ENCODE results near the gene CR1L.
"Not testable (repeated sequence)": the region's sequence is repeated elsewhere in the genome, so short reads cannot be mapped to it uniquely, and the experiment has no call there.

Gene CR1L

DNA sequence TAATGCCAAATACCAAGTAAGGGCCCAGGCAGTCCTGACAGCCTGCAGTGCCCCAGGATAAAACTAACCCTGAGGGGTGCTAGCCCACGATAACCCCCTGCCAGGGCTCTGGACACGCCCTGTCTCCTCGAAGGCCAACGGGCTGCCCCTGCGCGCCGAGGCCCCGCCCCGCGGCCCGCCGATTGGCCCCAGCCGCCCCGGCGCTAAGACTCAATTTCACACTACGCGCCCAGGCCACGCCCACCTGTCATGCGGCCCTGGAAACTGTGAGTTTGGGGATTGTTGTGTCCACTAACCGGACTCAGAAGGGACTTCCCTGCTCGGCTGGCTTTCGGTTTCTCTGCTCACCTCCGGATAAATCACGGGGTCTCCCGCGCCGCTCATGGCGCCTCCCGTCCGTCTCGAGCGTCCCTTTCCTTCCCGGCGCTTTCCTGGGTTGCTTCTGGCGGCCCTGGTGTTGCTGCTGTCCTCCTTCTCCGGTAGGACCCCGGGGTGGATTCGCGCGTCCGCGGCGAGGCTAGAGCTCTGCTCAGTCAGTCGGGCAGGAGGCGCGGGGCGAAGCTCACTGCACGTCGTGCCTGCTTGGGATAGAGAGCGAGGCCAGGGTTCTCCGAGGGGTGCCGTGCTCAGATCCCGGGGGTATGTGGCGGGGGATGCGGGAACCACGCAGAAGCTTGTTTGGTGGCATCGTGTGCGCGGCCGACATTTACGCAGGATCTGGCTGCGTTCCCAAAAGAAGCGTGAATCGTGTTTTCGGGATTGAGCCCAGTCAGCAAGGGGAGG, at the start of gene CR1L:
Gene CR1L, plus strand, starts transcription at position 282 of the 783 bp plus-strand sequence. Its CDS starts 101 bp downstream, at position 383.
- peaks cover 0 to 5% of the 10 kb centered on the region in 2 donors for H3K4me1 ChIP-seq (ENCODE audit: control insufficient read depth in 1 of 2, insufficient read depth in 2 of 2, low read length in 2 of 2)
- H3K27ac ChIP-seq (ENCODE audit: low read depth, low read length): no peak within 1 kb of the TSS
- no peaks in the 10 kb centered on the region for H3K36me3 ChIP-seq (ENCODE audit: control insufficient read depth in 1 of 2, insufficient read depth in 2 of 2, low read length in 2 of 2)
- H3K4me3 ChIP-seq (ENCODE audit: low read depth in 1 of 2, low read length in 2 of 2): peak within 1 kb of the TSS; percentile 69 to 76
- no peaks in the 10 kb centered on the region for H3K9me3 ChIP-seq (ENCODE audit: control insufficient read depth in 1 of 2, low read length in 2 of 2)
- H3K27me3 ChIP-seq (ENCODE audit: control insufficient read depth in 1 of 2, insufficient read depth in 2 of 2, low read length in 2 of 2): no peaks in the 10 kb centered on the region
- peak within 1 kb of the TSS in 1 of 2 donors; percentile 27 for H3K9ac ChIP-seq (ENCODE audit: low read depth in 1 of 2, low read length in 2 of 2)

DNA sequence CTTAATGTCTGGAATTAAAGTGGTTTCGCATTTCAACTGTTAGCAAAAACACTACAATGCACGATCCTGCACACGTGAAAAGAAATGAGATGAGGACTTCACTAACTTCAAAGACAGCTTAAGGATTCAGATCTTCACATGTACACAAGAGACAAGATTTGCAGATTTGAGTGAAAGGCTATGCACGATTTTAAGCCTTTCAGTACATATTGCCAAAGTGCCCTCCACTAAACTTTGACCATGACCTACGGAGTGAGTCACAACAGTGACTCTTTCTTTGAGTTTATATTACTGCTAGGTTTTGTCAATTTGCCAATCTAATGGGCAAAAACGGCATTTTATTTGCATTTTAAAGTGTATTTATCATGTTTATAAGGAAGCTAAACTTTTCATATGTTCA, 41.2 kb upstream of the CR1L start:
- Histone ChIP-seq H3K36me3 (ENCODE audit: control insufficient read depth in 1 of 2, insufficient read depth in 2 of 2, low read length in 2 of 2) (no peaks in the 10 kb centered on the region), H3K27ac (ENCODE audit: low read depth, low read length) (no peak overlapping the region), H3K27me3 (ENCODE audit: control insufficient read depth in 1 of 2, insufficient read depth in 2 of 2, low read length in 2 of 2) (peaks cover 0 to 4% of the 10 kb centered on the region in 2 donors), H3K4me1 (ENCODE audit: control insufficient read depth in 1 of 2, insufficient read depth in 2 of 2, low read length in 2 of 2) (no peaks in the 10 kb centered on the region), H3K4me3 (ENCODE audit: low read depth in 1 of 2, low read length in 2 of 2) (no peak overlapping the region), H3K9me3 (ENCODE audit: control insufficient read depth in 1 of 2, low read length in 2 of 2) (no peaks in the 10 kb centered on the region), H3K9ac (ENCODE audit: low read depth in 1 of 2, low read length in 2 of 2) (no peak overlapping the region)

DNA sequence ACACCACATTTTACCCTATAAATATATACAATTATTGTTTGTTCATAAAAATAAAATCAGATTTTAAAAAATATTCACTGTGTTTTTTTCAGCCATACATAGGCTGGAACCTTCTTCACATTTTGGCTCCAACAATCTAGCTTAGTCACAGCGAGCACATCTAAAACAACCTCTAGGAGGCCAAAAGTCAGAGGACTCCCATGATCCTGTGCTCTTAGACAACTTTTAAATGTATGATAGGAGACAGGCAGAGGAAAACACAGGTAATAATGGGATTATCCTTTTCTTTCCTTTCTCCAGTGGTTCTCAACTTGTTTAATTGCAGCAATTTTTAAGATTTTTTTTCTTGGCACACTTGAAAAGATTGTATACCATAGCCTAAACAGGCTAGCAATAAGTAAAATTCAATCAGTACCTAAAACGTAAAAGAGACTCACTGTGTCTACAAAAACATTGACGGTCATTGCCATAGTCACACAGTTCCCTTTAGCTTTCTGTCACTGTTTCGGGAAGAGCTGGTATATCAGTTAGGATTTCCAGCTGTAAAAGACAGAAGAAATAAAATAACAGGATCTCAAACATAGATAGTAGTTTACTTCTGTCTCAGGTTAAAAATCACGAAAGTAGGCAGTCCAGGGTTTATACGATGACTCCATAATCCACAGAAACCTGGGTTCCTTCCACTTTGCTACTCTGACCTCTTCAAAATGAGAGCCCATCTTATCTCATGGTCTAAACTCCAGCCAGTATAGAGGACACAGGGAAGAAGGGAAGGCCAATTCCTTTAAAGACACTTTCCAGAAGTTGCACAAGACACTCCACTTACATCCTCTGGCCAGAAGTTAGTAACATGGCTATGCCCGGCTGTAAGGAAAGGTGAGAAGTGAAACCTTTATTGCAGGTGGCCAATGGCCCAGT, 39.2 kb upstream of the CR1L start:
- H3K4me3 ChIP-seq (ENCODE audit: low read depth in 1 of 2, low read length in 2 of 2): no peak overlapping the region

DNA sequence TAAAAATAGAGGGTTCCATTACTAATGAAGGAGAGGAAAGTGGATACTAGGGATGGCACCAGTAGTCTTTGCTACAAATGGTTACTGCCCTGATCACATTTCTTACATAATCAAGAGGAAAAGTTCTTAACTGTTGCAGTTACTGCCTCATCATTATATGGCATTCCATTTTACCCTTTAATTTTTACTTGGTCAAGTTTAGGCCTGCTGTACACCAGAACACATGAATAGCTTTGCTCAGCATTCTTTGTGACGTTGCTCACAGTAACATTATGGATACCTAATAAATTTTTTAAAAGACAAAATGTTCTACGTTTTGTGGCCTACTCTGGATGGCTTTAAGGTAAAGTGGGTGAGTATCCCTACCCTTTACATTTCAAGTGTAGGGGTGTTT, 38.6 kb upstream of the CR1L start:
- no peaks in the 10 kb centered on the region for H3K36me3 ChIP-seq (ENCODE audit: control insufficient read depth in 1 of 2, insufficient read depth in 2 of 2, low read length in 2 of 2)

More for the DNA sequence above, 39.2 kb upstream of the CR1L start:
- no peaks in the 10 kb centered on the region for H3K4me1 ChIP-seq (ENCODE audit: control insufficient read depth in 1 of 2, insufficient read depth in 2 of 2, low read length in 2 of 2)
- H3K9ac ChIP-seq (ENCODE audit: low read depth in 1 of 2, low read length in 2 of 2): no peak overlapping the region
- peaks cover 0 to 4% of the 10 kb centered on the region in 2 donors for H3K27me3 ChIP-seq (ENCODE audit: control insufficient read depth in 1 of 2, insufficient read depth in 2 of 2, low read length in 2 of 2)
- no peaks in the 10 kb centered on the region for H3K36me3 ChIP-seq (ENCODE audit: control insufficient read depth in 1 of 2, insufficient read depth in 2 of 2, low read length in 2 of 2)
- no peaks in the 10 kb centered on the region for H3K9me3 ChIP-seq (ENCODE audit: control insufficient read depth in 1 of 2, low read length in 2 of 2)
- H3K27ac ChIP-seq (ENCODE audit: low read depth, low read length): no peak overlapping the region

DNA sequence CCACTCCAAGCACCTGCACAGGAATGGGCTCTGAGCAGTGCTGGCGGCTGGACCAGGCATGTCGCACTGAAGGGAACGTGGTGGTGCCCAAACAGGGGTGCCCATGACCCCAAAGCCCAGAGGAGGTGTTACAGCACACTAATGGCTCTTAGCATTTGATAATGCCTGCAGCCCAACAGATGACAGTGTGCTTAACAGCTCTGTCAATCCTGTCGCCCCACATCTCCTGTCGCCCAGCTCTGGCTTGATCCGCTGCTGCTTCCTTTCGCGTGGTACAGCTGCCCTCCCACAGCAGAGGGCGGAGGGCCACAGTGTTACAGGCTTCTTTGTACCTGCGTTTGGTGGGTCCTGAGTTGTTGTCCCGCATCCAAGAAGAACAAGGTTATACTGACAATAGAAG, 32.2 kb upstream of the CR1L start:
- H3K4me3 ChIP-seq (ENCODE audit: low read depth in 1 of 2, low read length in 2 of 2): no peak overlapping the region
- H3K9ac ChIP-seq (ENCODE audit: low read depth in 1 of 2, low read length in 2 of 2): no peak overlapping the region
- no peak overlapping the region for H3K27ac ChIP-seq (ENCODE audit: low read depth, low read length)
- no peaks in the 10 kb centered on the region for H3K27me3 ChIP-seq (ENCODE audit: control insufficient read depth in 1 of 2, insufficient read depth in 2 of 2, low read length in 2 of 2)
- H3K36me3 ChIP-seq (ENCODE audit: control insufficient read depth in 1 of 2, insufficient read depth in 2 of 2, low read length in 2 of 2): no peaks in the 10 kb centered on the region
- H3K9me3 ChIP-seq (ENCODE audit: control insufficient read depth in 1 of 2, low read length in 2 of 2): no peaks in the 10 kb centered on the region
- H3K4me1 ChIP-seq (ENCODE audit: control insufficient read depth in 1 of 2, insufficient read depth in 2 of 2, low read length in 2 of 2): no peaks in the 10 kb centered on the region

More for the DNA sequence above, 38.6 kb upstream of the CR1L start:
- peaks cover 0 to 4% of the 10 kb centered on the region in 2 donors for H3K27me3 ChIP-seq (ENCODE audit: control insufficient read depth in 1 of 2, insufficient read depth in 2 of 2, low read length in 2 of 2)
- H3K9ac ChIP-seq (ENCODE audit: low read depth in 1 of 2, low read length in 2 of 2): no peak overlapping the region
- no peaks in the 10 kb centered on the region for H3K4me1 ChIP-seq (ENCODE audit: control insufficient read depth in 1 of 2, insufficient read depth in 2 of 2, low read length in 2 of 2)
- H3K4me3 ChIP-seq (ENCODE audit: low read depth in 1 of 2, low read length in 2 of 2): no peak overlapping the region
- H3K27ac ChIP-seq (ENCODE audit: low read depth, low read length): no peak overlapping the region
- H3K9me3 ChIP-seq (ENCODE audit: control insufficient read depth in 1 of 2, low read length in 2 of 2): no peaks in the 10 kb centered on the region

DNA sequence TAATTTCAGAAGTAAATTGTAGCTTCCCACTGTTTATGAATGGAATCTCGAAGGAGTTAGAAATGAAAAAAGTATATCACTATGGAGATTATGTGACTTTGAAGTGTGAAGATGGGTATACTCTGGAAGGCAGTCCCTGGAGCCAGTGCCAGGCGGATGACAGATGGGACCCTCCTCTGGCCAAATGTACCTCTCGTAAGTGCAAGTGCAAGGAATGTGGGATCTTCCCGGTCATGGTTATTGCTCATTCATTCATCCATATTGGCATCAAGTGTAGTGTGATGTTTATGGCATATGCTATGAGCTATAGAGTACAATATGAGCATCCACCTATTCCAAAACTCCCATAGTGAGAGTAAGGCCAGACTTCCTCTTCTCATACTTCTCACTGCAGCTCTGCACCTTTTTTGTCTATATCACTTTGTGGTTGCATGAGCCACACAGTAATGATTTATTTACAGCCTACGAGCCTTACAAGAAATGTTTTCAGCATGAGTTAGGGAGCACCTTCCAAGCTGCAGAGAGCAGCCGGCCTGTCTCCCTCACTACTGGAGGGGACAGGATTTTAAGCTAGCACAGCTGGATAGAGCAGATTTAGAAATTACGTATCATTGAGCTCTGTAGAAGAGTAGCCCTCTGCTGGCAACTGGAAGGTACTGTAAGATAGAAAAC, 24.9 kb upstream of the CR1L start:
- Histone ChIP-seq H3K9ac (ENCODE audit: low read depth in 1 of 2, low read length in 2 of 2) (no peak overlapping the region), H3K9me3 (ENCODE audit: control insufficient read depth in 1 of 2, low read length in 2 of 2) (no peaks in the 10 kb centered on the region), H3K27ac (ENCODE audit: low read depth, low read length) (no peak overlapping the region), H3K4me3 (ENCODE audit: low read depth in 1 of 2, low read length in 2 of 2) (no peak overlapping the region), H3K4me1 (ENCODE audit: control insufficient read depth in 1 of 2, insufficient read depth in 2 of 2, low read length in 2 of 2) (no peaks in the 10 kb centered on the region), H3K27me3 (ENCODE audit: control insufficient read depth in 1 of 2, insufficient read depth in 2 of 2, low read length in 2 of 2) (no peaks in the 10 kb centered on the region), H3K36me3 (ENCODE audit: control insufficient read depth in 1 of 2, insufficient read depth in 2 of 2, low read length in 2 of 2) (no peaks in the 10 kb centered on the region)

DNA sequence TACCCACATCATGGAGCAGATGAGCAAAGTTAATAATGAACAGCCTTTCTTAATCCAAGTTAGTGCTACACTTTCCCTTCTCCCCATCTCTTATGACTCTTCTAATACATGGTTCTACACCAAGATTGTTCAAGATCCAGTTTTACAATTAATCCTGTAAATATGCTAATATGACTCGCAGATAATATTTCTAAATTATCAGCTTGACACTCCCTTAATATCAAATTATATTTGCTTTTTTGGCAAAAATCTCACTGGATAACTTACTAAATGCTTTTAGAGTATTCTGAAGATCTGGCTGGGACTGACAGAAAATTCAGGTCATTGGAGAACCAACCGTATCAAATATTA, 24.4 kb upstream of the CR1L start:
- Histone ChIP-seq H3K4me3 (ENCODE audit: low read depth in 1 of 2, low read length in 2 of 2) (no peak overlapping the region), H3K4me1 (ENCODE audit: control insufficient read depth in 1 of 2, insufficient read depth in 2 of 2, low read length in 2 of 2) (no peaks in the 10 kb centered on the region), H3K36me3 (ENCODE audit: control insufficient read depth in 1 of 2, insufficient read depth in 2 of 2, low read length in 2 of 2) (no peaks in the 10 kb centered on the region), H3K9me3 (ENCODE audit: control insufficient read depth in 1 of 2, low read length in 2 of 2) (no peaks in the 10 kb centered on the region), H3K27ac (ENCODE audit: low read depth, low read length) (no peak overlapping the region), H3K27me3 (ENCODE audit: control insufficient read depth in 1 of 2, insufficient read depth in 2 of 2, low read length in 2 of 2) (no peaks in the 10 kb centered on the region), H3K9ac (ENCODE audit: low read depth in 1 of 2, low read length in 2 of 2) (no peak overlapping the region)

DNA sequence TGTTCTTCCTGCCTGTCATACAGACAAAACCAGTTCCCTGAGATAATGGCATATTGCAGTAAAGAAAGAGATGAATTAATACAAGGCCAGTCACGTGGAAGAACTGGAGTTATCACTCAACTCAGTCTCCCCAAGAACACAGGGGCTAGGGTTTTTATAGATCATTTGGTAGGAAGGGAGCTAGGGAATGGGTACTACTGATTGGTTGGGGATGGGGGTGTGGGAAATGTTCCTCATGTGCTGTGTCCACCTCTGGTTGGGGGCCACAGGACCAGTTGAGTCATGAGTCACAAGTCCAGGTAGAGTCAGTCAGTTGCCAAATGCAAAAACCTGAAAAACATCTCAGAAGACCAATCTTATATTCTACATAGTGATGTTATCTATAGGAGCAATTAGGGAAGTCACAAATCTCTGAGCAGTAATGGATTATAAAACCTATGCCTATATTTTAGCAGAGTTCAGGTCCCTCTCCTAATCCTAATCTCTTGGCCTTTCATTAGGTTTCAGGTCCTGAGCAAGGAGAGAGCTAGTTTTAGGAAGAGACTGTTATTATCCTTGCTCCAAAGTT, 19.3 kb upstream of the CR1L start:
- not testable (repeated sequence) for H3K4me3 ChIP-seq (ENCODE audit: low read depth in 1 of 2, low read length in 2 of 2); H3K9me3 ChIP-seq (ENCODE audit: control insufficient read depth in 1 of 2, low read length in 2 of 2); H3K27ac ChIP-seq (ENCODE audit: low read depth, low read length); H3K4me1 ChIP-seq (ENCODE audit: control insufficient read depth in 1 of 2, insufficient read depth in 2 of 2, low read length in 2 of 2); H3K36me3 ChIP-seq (ENCODE audit: control insufficient read depth in 1 of 2, insufficient read depth in 2 of 2, low read length in 2 of 2); H3K27me3 ChIP-seq (ENCODE audit: control insufficient read depth in 1 of 2, insufficient read depth in 2 of 2, low read length in 2 of 2); H3K9ac ChIP-seq (ENCODE audit: low read depth in 1 of 2, low read length in 2 of 2)

DNA sequence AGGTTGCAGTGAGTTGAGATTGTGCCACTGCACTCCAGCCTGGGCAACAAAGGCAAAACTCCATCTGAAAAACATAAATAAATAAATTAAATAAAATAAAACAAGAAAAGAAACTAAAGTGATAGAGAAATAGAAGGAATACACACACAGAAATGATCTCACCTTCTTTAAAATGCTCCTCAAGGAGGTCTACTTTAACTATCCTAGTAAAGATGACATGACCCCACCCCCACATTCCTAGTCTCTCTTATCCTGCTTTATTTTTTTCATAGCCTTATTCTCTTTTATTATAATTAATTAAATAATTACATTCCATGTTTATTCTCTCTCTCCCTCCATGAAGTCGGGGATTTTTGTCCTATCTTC, 18.0 kb upstream of the CR1L start:
- H3K9me3 ChIP-seq (ENCODE audit: control insufficient read depth in 1 of 2, low read length in 2 of 2): no peaks in the 10 kb centered on the region
- no peak overlapping the region for H3K27ac ChIP-seq (ENCODE audit: low read depth, low read length)
- no peaks in the 10 kb centered on the region for H3K4me1 ChIP-seq (ENCODE audit: control insufficient read depth in 1 of 2, insufficient read depth in 2 of 2, low read length in 2 of 2)
- H3K4me3 ChIP-seq (ENCODE audit: low read depth in 1 of 2, low read length in 2 of 2): no peak overlapping the region
- no peaks in the 10 kb centered on the region for H3K27me3 ChIP-seq (ENCODE audit: control insufficient read depth in 1 of 2, insufficient read depth in 2 of 2, low read length in 2 of 2)
- H3K9ac ChIP-seq (ENCODE audit: low read depth in 1 of 2, low read length in 2 of 2): no peak overlapping the region
- no peaks in the 10 kb centered on the region for H3K36me3 ChIP-seq (ENCODE audit: control insufficient read depth in 1 of 2, insufficient read depth in 2 of 2, low read length in 2 of 2)

DNA sequence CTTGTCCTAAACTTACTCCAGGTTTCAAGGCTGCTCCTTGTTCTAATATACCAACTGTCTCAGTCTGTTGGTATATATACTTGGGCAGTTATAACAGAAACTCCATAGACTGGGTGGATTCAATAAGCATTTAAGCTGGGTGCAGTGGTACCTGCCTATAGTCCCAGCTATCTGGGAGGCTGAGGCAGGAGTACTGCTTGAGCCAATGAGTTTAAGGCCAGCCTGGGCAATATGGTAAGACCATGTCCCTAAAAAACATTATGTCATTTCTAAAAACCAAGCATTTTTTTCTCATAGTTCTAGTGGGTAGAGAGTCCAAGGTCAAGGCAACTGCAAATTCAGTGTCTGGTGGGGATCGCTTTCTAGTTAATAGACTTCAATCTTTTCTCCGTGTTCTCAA, 17.4 kb upstream of the CR1L start:
- Histone ChIP-seq H3K4me1 (ENCODE audit: control insufficient read depth in 1 of 2, insufficient read depth in 2 of 2, low read length in 2 of 2) (no peaks in the 10 kb centered on the region), H3K27ac (ENCODE audit: low read depth, low read length) (no peak overlapping the region), H3K27me3 (ENCODE audit: control insufficient read depth in 1 of 2, insufficient read depth in 2 of 2, low read length in 2 of 2) (no peaks in the 10 kb centered on the region), H3K36me3 (ENCODE audit: control insufficient read depth in 1 of 2, insufficient read depth in 2 of 2, low read length in 2 of 2) (no peaks in the 10 kb centered on the region), H3K9me3 (ENCODE audit: control insufficient read depth in 1 of 2, low read length in 2 of 2) (no peaks in the 10 kb centered on the region), H3K9ac (ENCODE audit: low read depth in 1 of 2, low read length in 2 of 2) (no peak overlapping the region), H3K4me3 (ENCODE audit: low read depth in 1 of 2, low read length in 2 of 2) (no peak overlapping the region)
